K562 (cell line): Measurements from ENCODE around the gene RNF144A. TPM values are rescaled to one million over a fixed set of nuclear protein-coding genes. Genes with fewer than 3 reads are reported as not detected.

ENCODE experiments used
- BRF1 ChIP-seq: IDR thresholded peaks from 3 replicates; pipeline ENCODE4 v1.6.1; 2011; ENCODE audit warnings: borderline replicate concordance, mild to moderate bottlenecking; ENCODE audit not compliant: insufficient read length; ENCODE audit errors: extremely low read depth
- GATA2 ChIP-seq: sonication (generic); formaldehyde crosslinking; IDR thresholded peaks from 2 replicates; pipeline ENCODE4 v1.4.0; 2020; ENCODE audit warnings: mild to moderate bottlenecking, missing genetic modification reagents
- IRF2 ChIP-seq: sonication (generic); formaldehyde crosslinking; IDR thresholded peaks from 2 replicates; pipeline ENCODE4 v1.8.1; 2022; ENCODE audit warnings: mild to moderate bottlenecking, missing genetic modification reagents
- MYC ChIP-seq, 2 experiments: fragments of 250-450 bp in 1 of 2; sonication (Bioruptor Pico) in 1 of 2; IDR thresholded peaks; 2 replicates each; pipeline versions ENCODE4 v1.5.1 to v1.6.1; 2012 to 2021; ENCODE audit warnings: low read depth in 2 of 2, borderline replicate concordance in 1 of 2, improper control_type of control experiment in 1 of 2, low read length in 1 of 2, mild to moderate bottlenecking in 1 of 2, moderate library complexity in 1 of 2
- TEAD4 ChIP-seq, 2 experiments: sonication (generic) in 1 of 2; formaldehyde crosslinking in 1 of 2; IDR thresholded peaks; 2 replicates each; pipeline versions ENCODE4 v1.6.1 to v1.8.0; 2012 to 2022; ENCODE audit warnings: borderline replicate concordance in 1 of 2, inconsistent platforms in 1 of 2, low read length in 1 of 2, mild to moderate bottlenecking in 1 of 2, missing genetic modification reagents in 1 of 2
- ZBED1 ChIP-seq: IDR thresholded peaks from 2 replicates; pipeline ENCODE4 v1.6.1; 2014
- ZNF165 ChIP-seq: fragments of 250-450 bp; sonication (Bioruptor Pico); IDR thresholded peaks from 2 replicates; pipeline ENCODE4 v1.4.0; 2020; ENCODE audit warnings: borderline replicate concordance
- ZNF589 ChIP-seq: fragments of 200-800 bp; sonication (Bioruptor generic); IDR thresholded peaks from 2 replicates; pipeline ENCODE4 v1.6.1; 2016; ENCODE audit warnings: low read depth, missing genetic modification characterization, missing compliant biosample characterization
- ZNF785 ChIP-seq: fragments of 250-450 bp; sonication (Bioruptor Pico); IDR thresholded peaks from 2 replicates; pipeline ENCODE4 v1.4.0; 2020; ENCODE audit warnings: mild to moderate bottlenecking
- polyA plus RNA-seq, 8 experiments: library from polyadenylated mRNA; depleted of rRNA in 4 of 8; stranded (reverse) in 5 of 8; unstranded in 3 of 8; fragments of >200 nt; fragmentation: Nextera tagmentation in 2 of 8; fragmentation: Illumina TruSeq in 1 of 8; extraction: Ambion mirVana in 2 of 8; extraction: Trizol in 1 of 8; gene quantifications; 2 replicates each; pipeline versions ENCODE4 v1.2.1 to v1.2.3, GENCODE V29; 2011 to 2014; ENCODE audit warnings: inconsistent platforms in 1 of 8, missing spikeins in 1 of 8
- total RNA-seq, 7 experiments: library from RNA; depleted of rRNA in 6 of 7; stranded (reverse); fragments of >200 nt in 6 of 7; fragmentation: Illumina TruSeq in 2 of 7; extraction: Trizol in 2 of 7; gene quantifications; 2 replicates each; pipeline versions ENCODE4 v1.2.1 to v1.2.3, GENCODE V29; 2011 to 2021; ENCODE audit warnings: low replicate concordance in 1 of 7
- TF ChIP-seq, protein P1 (sequence below): sonication (generic); formaldehyde crosslinking; IDR thresholded peaks from 2 replicates; pipeline ENCODE4 v1.8.0; 2022; ENCODE audit warnings: missing genetic modification reagents, mild to moderate bottlenecking, moderate library complexity, borderline replicate concordance
- TF ChIP-seq, protein P2 (sequence below), 2 experiments: fragments of 200-800 bp in 1 of 2; sonication (Bioruptor generic) in 1 of 2; sonication (generic) in 1 of 2; formaldehyde crosslinking in 1 of 2; IDR thresholded peaks in 1 of 2; conservative IDR thresholded peaks in 1 of 2; 2 replicates each; pipeline versions ENCODE4 v1.5.0 to v1.6.1; 2016 to 2020; ENCODE audit warnings: missing compliant biosample characterization in 1 of 2, missing genetic modification characterization in 1 of 2, missing genetic modification reagents in 1 of 2
- TF ChIP-seq, protein P3 (sequence below), 2 experiments: fragments of 450-650 bp; formaldehyde crosslinking in 1 of 2; IDR thresholded peaks; 2 replicates each; pipeline versions ENCODE4 v1.4.0 to v1.6.1; 2014 to 2020; ENCODE audit warnings: mild to moderate bottlenecking in 2 of 2, borderline replicate concordance in 1 of 2, low read depth in 1 of 2
- TF ChIP-seq, protein P4 (sequence below), 3 experiments: IDR thresholded peaks in 2 of 3; conservative IDR thresholded peaks in 1 of 3; 2 replicates each; pipeline ENCODE4 v1.5.1; 2011 to 2012; ENCODE audit warnings: low read length in 3 of 3, mild to moderate bottlenecking in 3 of 3, control low read depth in 2 of 3, improper control_type of control experiment in 1 of 3, inconsistent platforms in 1 of 3, low read depth in 1 of 3, mixed read lengths in 1 of 3, moderate library complexity in 1 of 3; ENCODE audit not compliant: insufficient read depth in 2 of 3

The RNF144A gene
- total and polyA plus RNA-seq, 9 of the 15 experiments (the other 6 are each of a cell fraction or from before 2014, with no cell fraction given), result 0.96 to 11.3 (median 6.2) TPM

DNA sequence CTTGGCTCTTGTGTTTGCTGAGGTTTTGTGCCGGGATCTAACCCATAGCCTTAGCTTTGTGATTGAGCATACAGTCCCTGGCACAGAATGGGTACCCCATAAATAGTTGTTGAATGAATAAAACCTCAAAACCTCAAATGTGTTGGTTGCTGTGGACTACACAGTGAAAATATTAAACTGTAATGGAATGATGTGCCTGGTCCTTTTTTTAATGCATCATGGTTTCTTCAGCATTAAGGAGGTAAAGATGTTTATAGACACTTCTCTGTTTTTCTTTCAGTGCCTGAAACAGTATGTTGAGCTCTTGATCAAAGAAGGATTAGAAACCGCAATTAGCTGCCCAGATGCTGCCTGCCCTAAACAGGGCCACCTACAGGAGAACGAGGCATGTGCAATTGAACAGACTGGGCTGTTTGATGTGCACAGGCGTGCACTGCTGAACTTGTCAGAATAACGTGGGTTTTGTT lies 97.0 kb downstream of the RNF144A start (continued):
- no peak for TF ChIP-seq BRF1
- no peak for TF ChIP-seq IRF2 (CRISPR knock-in tag)
- peak; percentile 21; the same call in 1 of the 2 replicates for TF ChIP-seq TEAD4 (IDR thresholded peaks at IDR 0.05; ENCODE audit: low read length)
- TF ChIP-seq TEAD4 (CRISPR knock-in tag; IDR thresholded peaks at IDR 0.05; ENCODE audit: borderline replicate concordance), result no peak
- TF ChIP-seq ZBED1, result no peak
- TF ChIP-seq, protein P1, sequence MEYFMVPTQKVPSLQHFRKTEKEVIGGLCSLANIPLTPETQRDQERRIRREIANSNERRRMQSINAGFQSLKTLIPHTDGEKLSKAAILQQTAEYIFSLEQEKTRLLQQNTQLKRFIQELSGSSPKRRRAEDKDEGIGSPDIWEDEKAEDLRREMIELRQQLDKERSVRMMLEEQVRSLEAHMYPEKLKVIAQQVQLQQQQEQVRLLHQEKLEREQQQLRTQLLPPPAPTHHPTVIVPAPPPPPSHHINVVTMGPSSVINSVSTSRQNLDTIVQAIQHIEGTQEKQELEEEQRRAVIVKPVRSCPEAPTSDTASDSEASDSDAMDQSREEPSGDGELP (CRISPR knock-in tag), result 0 out of 2 replicates have a peak, but pooled peaks have one; percentile 18
- TF ChIP-seq ZNF589 (CRISPR knock-in tag), result no peak
- TF ChIP-seq, protein P2, sequence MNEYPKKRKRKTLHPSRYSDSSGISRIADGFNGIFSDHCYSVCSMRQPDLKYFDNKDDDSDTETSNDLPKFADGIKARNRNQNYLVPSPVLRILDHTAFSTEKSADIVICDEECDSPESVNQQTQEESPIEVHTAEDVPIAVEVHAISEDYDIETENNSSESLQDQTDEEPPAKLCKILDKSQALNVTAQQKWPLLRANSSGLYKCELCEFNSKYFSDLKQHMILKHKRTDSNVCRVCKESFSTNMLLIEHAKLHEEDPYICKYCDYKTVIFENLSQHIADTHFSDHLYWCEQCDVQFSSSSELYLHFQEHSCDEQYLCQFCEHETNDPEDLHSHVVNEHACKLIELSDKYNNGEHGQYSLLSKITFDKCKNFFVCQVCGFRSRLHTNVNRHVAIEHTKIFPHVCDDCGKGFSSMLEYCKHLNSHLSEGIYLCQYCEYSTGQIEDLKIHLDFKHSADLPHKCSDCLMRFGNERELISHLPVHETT (CRISPR knock-in tag; conservative IDR thresholded peaks at IDR 0.05 in 1 of 2, IDR thresholded peaks at IDR 0.05 in 1 of 2), result no peak
- TF ChIP-seq, protein P3, sequence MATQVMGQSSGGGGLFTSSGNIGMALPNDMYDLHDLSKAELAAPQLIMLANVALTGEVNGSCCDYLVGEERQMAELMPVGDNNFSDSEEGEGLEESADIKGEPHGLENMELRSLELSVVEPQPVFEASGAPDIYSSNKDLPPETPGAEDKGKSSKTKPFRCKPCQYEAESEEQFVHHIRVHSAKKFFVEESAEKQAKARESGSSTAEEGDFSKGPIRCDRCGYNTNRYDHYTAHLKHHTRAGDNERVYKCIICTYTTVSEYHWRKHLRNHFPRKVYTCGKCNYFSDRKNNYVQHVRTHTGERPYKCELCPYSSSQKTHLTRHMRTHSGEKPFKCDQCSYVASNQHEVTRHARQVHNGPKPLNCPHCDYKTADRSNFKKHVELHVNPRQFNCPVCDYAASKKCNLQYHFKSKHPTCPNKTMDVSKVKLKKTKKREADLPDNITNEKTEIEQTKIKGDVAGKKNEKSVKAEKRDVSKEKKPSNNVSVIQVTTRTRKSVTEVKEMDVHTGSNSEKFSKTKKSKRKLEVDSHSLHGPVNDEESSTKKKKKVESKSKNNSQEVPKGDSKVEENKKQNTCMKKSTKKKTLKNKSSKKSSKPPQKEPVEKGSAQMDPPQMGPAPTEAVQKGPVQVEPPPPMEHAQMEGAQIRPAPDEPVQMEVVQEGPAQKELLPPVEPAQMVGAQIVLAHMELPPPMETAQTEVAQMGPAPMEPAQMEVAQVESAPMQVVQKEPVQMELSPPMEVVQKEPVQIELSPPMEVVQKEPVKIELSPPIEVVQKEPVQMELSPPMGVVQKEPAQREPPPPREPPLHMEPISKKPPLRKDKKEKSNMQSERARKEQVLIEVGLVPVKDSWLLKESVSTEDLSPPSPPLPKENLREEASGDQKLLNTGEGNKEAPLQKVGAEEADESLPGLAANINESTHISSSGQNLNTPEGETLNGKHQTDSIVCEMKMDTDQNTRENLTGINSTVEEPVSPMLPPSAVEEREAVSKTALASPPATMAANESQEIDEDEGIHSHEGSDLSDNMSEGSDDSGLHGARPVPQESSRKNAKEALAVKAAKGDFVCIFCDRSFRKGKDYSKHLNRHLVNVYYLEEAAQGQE (IDR thresholded peaks at IDR 0.05; ENCODE audit: borderline replicate concordance), result peak; percentile 58
- TF ChIP-seq, protein P3 (CRISPR knock-in tag; IDR thresholded peaks at IDR 0.05; ENCODE audit: low read depth), result no peak
- TF ChIP-seq GATA2 (CRISPR knock-in tag), result peak; percentile 62; the same call in 1 of the 2 replicates
- TF ChIP-seq MYC (IDR thresholded peaks at IDR 0.05; ENCODE audit: low read depth, low read length), result no peak
- no peak for TF ChIP-seq MYC (CRISPR knock-in tag; IDR thresholded peaks at IDR 0.05; ENCODE audit: borderline replicate concordance, low read depth)
- no peak for TF ChIP-seq ZNF165 (CRISPR knock-in tag)
- no peak for TF ChIP-seq ZNF785 (CRISPR knock-in tag)
- TF ChIP-seq, protein P4, sequence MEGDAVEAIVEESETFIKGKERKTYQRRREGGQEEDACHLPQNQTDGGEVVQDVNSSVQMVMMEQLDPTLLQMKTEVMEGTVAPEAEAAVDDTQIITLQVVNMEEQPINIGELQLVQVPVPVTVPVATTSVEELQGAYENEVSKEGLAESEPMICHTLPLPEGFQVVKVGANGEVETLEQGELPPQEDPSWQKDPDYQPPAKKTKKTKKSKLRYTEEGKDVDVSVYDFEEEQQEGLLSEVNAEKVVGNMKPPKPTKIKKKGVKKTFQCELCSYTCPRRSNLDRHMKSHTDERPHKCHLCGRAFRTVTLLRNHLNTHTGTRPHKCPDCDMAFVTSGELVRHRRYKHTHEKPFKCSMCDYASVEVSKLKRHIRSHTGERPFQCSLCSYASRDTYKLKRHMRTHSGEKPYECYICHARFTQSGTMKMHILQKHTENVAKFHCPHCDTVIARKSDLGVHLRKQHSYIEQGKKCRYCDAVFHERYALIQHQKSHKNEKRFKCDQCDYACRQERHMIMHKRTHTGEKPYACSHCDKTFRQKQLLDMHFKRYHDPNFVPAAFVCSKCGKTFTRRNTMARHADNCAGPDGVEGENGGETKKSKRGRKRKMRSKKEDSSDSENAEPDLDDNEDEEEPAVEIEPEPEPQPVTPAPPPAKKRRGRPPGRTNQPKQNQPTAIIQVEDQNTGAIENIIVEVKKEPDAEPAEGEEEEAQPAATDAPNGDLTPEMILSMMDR (IDR thresholded peaks at IDR 0.05 in 2 of 3, conservative IDR thresholded peaks at IDR 0.05 in 1 of 3; ENCODE audit: insufficient read depth in 2 of 3, low read depth in 1 of 3, low read length in 3 of 3), result peak; percentile 64 to 73 (median 70)
